HepG2 (cell line): ENCODE measurements around the gene INTS1. TPM values are rescaled to one million over a fixed set of nuclear protein-coding genes. Genes with fewer than 3 reads are reported as not detected.

Source experiments
- ARNTL ChIP-seq: sonication (generic); formaldehyde crosslinking; IDR thresholded peaks from 2 replicates; pipeline ENCODE4 v1.4.0; 2020; ENCODE audit warnings: mild to moderate bottlenecking, missing genetic modification reagents
- ATAD3A ChIP-seq: sonication (generic); formaldehyde crosslinking; IDR thresholded peaks from 2 replicates; pipeline ENCODE4 v1.4.0; 2020; ENCODE audit warnings: missing genetic modification reagents
- ATF3 ChIP-seq: sonication (generic); formaldehyde crosslinking; IDR thresholded peaks from 2 replicates; pipeline ENCODE4 v1.4.0; 2020; ENCODE audit warnings: missing genetic modification reagents
- DR1 ChIP-seq: sonication (generic); formaldehyde crosslinking; IDR thresholded peaks from 2 replicates; pipeline ENCODE4 v1.8.0; 2021; ENCODE audit warnings: mild to moderate bottlenecking, missing genetic modification reagents, inconsistent platforms
- EP300 ChIP-seq, 3 experiments: sonication (generic) in 1 of 3; formaldehyde crosslinking in 1 of 3; IDR thresholded peaks; 2 replicates each; pipeline versions ENCODE4 v1.5.1 to v1.6.1; 2011 to 2020; ENCODE audit warnings: low read depth in 2 of 3, low read length in 2 of 3, borderline replicate concordance in 1 of 3, improper control_type of control experiment in 1 of 3, mild to moderate bottlenecking in 1 of 3, missing genetic modification reagents in 1 of 3, moderate library complexity in 1 of 3
- GTF3A ChIP-seq: sonication (generic); formaldehyde crosslinking; conservative IDR thresholded peaks from 2 replicates; pipeline ENCODE4 v1.4.0; 2020; ENCODE audit warnings: mild to moderate bottlenecking, missing genetic modification reagents
- HOXD1 ChIP-seq: sonication (generic); formaldehyde crosslinking; IDR thresholded peaks from 2 replicates; pipeline ENCODE4 v1.5.0; 2020; ENCODE audit warnings: missing genetic modification reagents
- IKZF5 ChIP-seq: IDR thresholded peaks from 2 replicates; pipeline ENCODE4 v1.6.1; 2018; ENCODE audit warnings: missing genetic modification reagents, mild to moderate bottlenecking, missing compliant biosample characterization
- KAT8 ChIP-seq: IDR thresholded peaks from 2 replicates; pipeline ENCODE4 v1.6.1; 2016; ENCODE audit warnings: missing genetic modification reagents, missing compliant biosample characterization
- MLX ChIP-seq: IDR thresholded peaks from 2 replicates; pipeline ENCODE4 v1.6.1; 2016
- SMARCE1 ChIP-seq: fragments of 450-650 bp; IDR thresholded peaks from 2 replicates; pipeline ENCODE4 v1.6.1; 2017; ENCODE audit warnings: borderline replicate concordance
- TFAP4 ChIP-seq: sonication (generic); IDR thresholded peaks from 2 replicates; pipeline ENCODE4 v1.6.1; 2016; ENCODE audit warnings: low read depth, borderline replicate concordance
- ZBTB21 ChIP-seq: sonication (generic); formaldehyde crosslinking; IDR thresholded peaks from 2 replicates; pipeline ENCODE4 v1.4.0; 2020; ENCODE audit warnings: missing genetic modification reagents
- ZFP62 ChIP-seq: sonication (generic); formaldehyde crosslinking; IDR thresholded peaks from 2 replicates; pipeline ENCODE4 v1.4.0; 2020; ENCODE audit warnings: missing genetic modification reagents
- ZMAT3 ChIP-seq: sonication (generic); formaldehyde crosslinking; conservative IDR thresholded peaks from 2 replicates; pipeline ENCODE4 v1.7.0; 2021; ENCODE audit warnings: missing genetic modification reagents
- ZNF10 ChIP-seq: sonication (generic); formaldehyde crosslinking; IDR thresholded peaks from 2 replicates; pipeline ENCODE4 v1.4.0; 2020; ENCODE audit warnings: mild to moderate bottlenecking, low read depth, missing genetic modification reagents, borderline replicate concordance
- ZNF414 ChIP-seq: sonication (generic); formaldehyde crosslinking; IDR thresholded peaks from 2 replicates; pipeline ENCODE4 v1.5.0; 2020; ENCODE audit warnings: missing genetic modification reagents
- ZNF646 ChIP-seq: sonication (generic); formaldehyde crosslinking; IDR thresholded peaks from 2 replicates; pipeline ENCODE4 v1.9.0; 2021; ENCODE audit warnings: mild to moderate bottlenecking, missing genetic modification reagents
- ZNF883 ChIP-seq: sonication (generic); formaldehyde crosslinking; IDR thresholded peaks from 2 replicates; pipeline ENCODE4 v1.5.1; 2020; ENCODE audit warnings: mild to moderate bottlenecking, missing genetic modification reagents; ENCODE audit errors: not compliant biosample characterization
- polyA plus RNA-seq, 8 experiments: library from polyadenylated mRNA; depleted of rRNA in 3 of 8; stranded (reverse) in 7 of 8; unstranded in 1 of 8; fragments of >200 nt; fragmentation: Illumina TruSeq in 4 of 8; extraction: Trizol in 4 of 8; gene quantifications; 2 replicates each; pipeline versions ENCODE4 v1.2.1 to v1.2.3, GENCODE V29; 2011 to 2016; ENCODE audit warnings: low read depth in 4 of 8, missing spikeins in 1 of 8, mixed read lengths in 1 of 8; ENCODE audit not compliant: insufficient read depth in 1 of 8
- total RNA-seq, 5 experiments: library from RNA; depleted of rRNA; stranded (reverse); fragments of >200 nt; fragmentation: Illumina TruSeq; extraction: Trizol; gene quantifications; 2 replicates each; pipeline ENCODE4 v1.2.3, GENCODE V29; 2016; ENCODE audit warnings: low read depth in 1 of 5

The INTS1 gene
- total and polyA plus RNA-seq, 2 of the 13 experiments (the other 11 are each of a cell fraction or from before 2014, with no cell fraction given) = 13.7 to 29.0 TPM

GRCh38 chr7:1532456-1533254 lies 28.5 kb upstream of the INTS1 start (continued):
- 0 out of 2 replicates have a peak, but pooled peaks have one; percentile 16 for TF ChIP-seq ZBTB21
- TF ChIP-seq ATAD3A = no peak
- peak; percentile 22; the same call in 1 of the 2 replicates for TF ChIP-seq IKZF5 (CRISPR knock-in tag)
- TF ChIP-seq TFAP4 = peak; percentile 98
- TF ChIP-seq KAT8 (CRISPR knock-in tag) = peak; percentile 62
- no peak for TF ChIP-seq GTF3A (CRISPR knock-in tag)
- peak; percentile 92 for TF ChIP-seq ATF3
- TF ChIP-seq HOXD1 (CRISPR knock-in tag) = no peak
- no peak for TF ChIP-seq ZFP62 (CRISPR knock-in tag)
- no peak for TF ChIP-seq ZNF10 (CRISPR knock-in tag)
- 0 out of 4 replicates have a peak, but pooled peaks of 1 of the 2 experiments have one; percentile 29 for TF ChIP-seq EP300 (IDR thresholded peaks at IDR 0.05; ENCODE audit: low read depth in 2 of 2, low read length in 2 of 2)
- TF ChIP-seq EP300 (CRISPR knock-in tag; IDR thresholded peaks at IDR 0.05; ENCODE audit: borderline replicate concordance) = no peak
- no peak for TF ChIP-seq ARNTL (CRISPR knock-in tag)
- no peak for TF ChIP-seq ZNF414
- no peak for TF ChIP-seq MLX (CRISPR knock-in tag)
- TF ChIP-seq SMARCE1 = no peak
- peak; percentile 42; the same call in 1 of the 2 replicates for TF ChIP-seq ZMAT3
- TF ChIP-seq DR1 = no peak
- no peak for TF ChIP-seq ZNF883 (CRISPR knock-in tag)
- no peak for TF ChIP-seq ZNF646 (CRISPR knock-in tag)
